Measurements from ENCODE around the gene PATJ. TPM values are rescaled to one million over a fixed set of nuclear protein-coding genes. Genes with fewer than 3 reads are reported as not detected.
A peak's percentile ranks its signal among the peaks of the same experiment; 100 is the strongest.

The PATJ gene
- total and polyA plus RNA-seq, 2 experiments from 2014 or later = 35.3 to 68.4 TPM

- Histone ChIP-seq H3K9me2 (ENCODE audit: insufficient read depth) (no peaks in the 10 kb centered on the region), H3K4me1 (ENCODE audit: insufficient read depth) (no peaks in the 10 kb centered on the region), H3K36me3 (ENCODE audit: insufficient read depth) (peaks cover 15% of the 10 kb centered on the region; the same call in 1 of the 2 replicates), H3K4me3 (no peak overlapping the region), H3K27ac (ENCODE audit: low read depth) (0 out of 2 replicates have a peak overlapping the region, but pooled peaks have one; percentile 40), H3K27me3 (ENCODE audit: insufficient read depth) (no peaks in the 10 kb centered on the region), H3F3A (replicated peaks; ENCODE audit: low read depth) (no peaks in the 10 kb centered on the region), H4K20me1 (replicated peaks; ENCODE audit: insufficient read depth) (0 out of 2 replicates have a peak, but pooled peaks cover 3% of the 10 kb centered on the region), H3K4me2 (no peak overlapping the region), H3K79me2 (replicated peaks; ENCODE audit: insufficient read depth) (no peaks in the 10 kb centered on the region), H2AFZ (no peak overlapping the region)
- DNase-seq (ENCODE audit: low spot score) (no peak), ATAC-seq (no peak)
- Mint-ChIP-seq H3K4me3 (no peak overlapping the region), H3K9me3 (no peaks in the 10 kb centered on the region), H3K27ac (no peak overlapping the region), H3K36me3 (ENCODE audit: low read depth) (peaks cover 50% of the 10 kb centered on the region), H3K4me1 (peaks cover 5% of the 10 kb centered on the region), H3K27me3 (ENCODE audit: insufficient read depth, low read depth, poor library complexity) (peaks cover 2% of the 10 kb centered on the region)
- no peak for TF ChIP-seq CTCF (conservative IDR thresholded peaks at IDR 0.05; ENCODE audit: low read depth in 2 of 2)
- no peak for TF ChIP-seq ZNF114 (CRISPR knock-in tag; IDR thresholded peaks at IDR 0.05)
- TF ChIP-seq ETS1 (IDR thresholded peaks at IDR 0.05) = no peak
- TF ChIP-seq CREB1 (CRISPR knock-in tag; IDR thresholded peaks at IDR 0.05; ENCODE audit: low read depth) = no peak
- no peak for TF ChIP-seq ZNF331 (CRISPR knock-in tag; IDR thresholded peaks at IDR 0.05; ENCODE audit: low read depth)
- TF ChIP-seq JUNB (IDR thresholded peaks at IDR 0.05; ENCODE audit: unreplicated experiment) = no peak
- TF ChIP-seq EZH2phosphoT487 (IDR thresholded peaks at IDR 0.05; ENCODE audit: unreplicated experiment) = no peak
- no peak for TF ChIP-seq POLR2AphosphoS5 (IDR thresholded peaks at IDR 0.05; ENCODE audit: low read depth)
- TF ChIP-seq ZNF462 (CRISPR knock-in tag; IDR thresholded peaks at IDR 0.05) = no peak
- TF ChIP-seq EZH2 (IDR thresholded peaks at IDR 0.05; ENCODE audit: low read depth, unreplicated experiment) = no peak
- no peak for TF ChIP-seq NANOG (IDR thresholded peaks at IDR 0.05; ENCODE audit: borderline replicate concordance)
- TF ChIP-seq STAT1 (IDR thresholded peaks at IDR 0.05; ENCODE audit: unreplicated experiment) = no peak
- no peak for TF ChIP-seq REST (IDR thresholded peaks at IDR 0.05; ENCODE audit: unreplicated experiment)
These were observed 66.0 kb downstream of the PATJ start for GRCh38 chr1:61808321-61808720.
